Lung (tissue), 12 donors: Measurements from ENCODE around the gene MYO5B. TPM values are rescaled to one million over a fixed set of nuclear protein-coding genes. Genes with fewer than 3 reads are reported as not detected.

Experiments used
- ATAC-seq: fragments of 200-7000 bp; cut with Tn5 transposase; one replicate; pipeline ENCODE4 v1.9.1; 2020; ENCODE audit warnings: moderate number of reproducible peaks; ENCODE audit not compliant: insufficient read depth, low FRiP score
- DNase-seq, 3 donors: peaks; one replicate each; pipeline ENCODE4 v3.0.0-alpha.2; 2013 to 2017
- H3K27ac ChIP-seq, 2 donors: one replicate each; pipeline ENCODE4 v1.5.1; 2013; ENCODE audit warnings: mild to moderate bottlenecking in 2 of 2, moderate library complexity in 2 of 2, control low read depth in 1 of 2, inconsistent platforms in 1 of 2, low read depth in 1 of 2, low read length in 1 of 2
- H3K27me3 ChIP-seq, 3 donors: one replicate each; pipeline ENCODE4 v1.5.1; 2013; ENCODE audit warnings: low read length in 2 of 3; ENCODE audit not compliant: control insufficient read depth in 3 of 3, insufficient read depth in 3 of 3
- H3K36me3 ChIP-seq, 4 donors: one replicate each; pipeline ENCODE4 v1.5.1; 2013; ENCODE audit warnings: low read length in 4 of 4, mild to moderate bottlenecking in 1 of 4, moderate library complexity in 1 of 4; ENCODE audit not compliant: control insufficient read depth in 4 of 4, insufficient read depth in 4 of 4
- H3K4me1 ChIP-seq, 5 donors: one replicate each; pipeline ENCODE4 v1.5.1; 2013; ENCODE audit warnings: low read length in 5 of 5, mild to moderate bottlenecking in 2 of 5, moderate library complexity in 1 of 5; ENCODE audit not compliant: control insufficient read depth in 5 of 5, insufficient read depth in 5 of 5
- H3K4me3 ChIP-seq: one replicate; pipeline ENCODE4 v1.5.1; 2013; ENCODE audit warnings: mild to moderate bottlenecking, control low read depth, moderate library complexity
- H3K9ac ChIP-seq, 2 donors: one replicate each; pipeline ENCODE4 v1.5.1; 2013; ENCODE audit warnings: low read length in 2 of 2, control low read depth in 1 of 2; ENCODE audit not compliant: insufficient read depth in 1 of 2
- H3K9me3 ChIP-seq, 4 donors: one replicate each; pipeline ENCODE4 v1.5.1; 2013; ENCODE audit warnings: low read length in 3 of 4, mild to moderate bottlenecking in 1 of 4, moderate library complexity in 1 of 4; ENCODE audit not compliant: control insufficient read depth in 4 of 4, insufficient read depth in 3 of 4
- WGBS, 2 donors: extraction: QIAGEN DNeasy Blood & Tissue Kit; methylation state at CpG; one replicate each; pipeline ENCODE4 v1.1.7; 2013; 5-methylcytosine and 5-hydroxymethylcytosine counted together
- polyA plus RNA-seq, 2 donors: library from polyadenylated mRNA; stranded (reverse); fragments of 200-250 nt; gene quantifications; one replicate each; pipeline ENCODE4 v1.2.1, GENCODE V29; 2013
- total RNA-seq, 2 donors: library from RNA; depleted of rRNA in 1 of 2; stranded (reverse); fragments of >200 nt in 1 of 2; gene quantifications; one replicate each; pipeline ENCODE4 v1.2.1, GENCODE V29; 2014 to 2021
- TF ChIP-seq, protein P1 (sequence below): IDR thresholded peaks from 2 replicates; pipeline ENCODE4 v1.5.1; 2012; ENCODE audit warnings: mild to moderate bottlenecking; ENCODE audit errors: control extremely low read depth, extremely low read depth
- donor health status: control.
- donor health status: control.
- donor health status: Bipolar disorder and iron deficiency.
- donor health status: healthy.
- donor health status: DM: yes; HTN: yes; CAD: no.

Gene MYO5B
- total and polyA plus RNA-seq, 4 donors: 9.7 to 25.6 (median 19.7) TPM

- Histone ChIP-seq H3K36me3 (no peaks in the 10 kb centered on the region), H3K27ac (no peak overlapping the region), H3K4me3 (no peak overlapping the region), H3K27me3 (no peaks in the 10 kb centered on the region), H3K4me1 (no peaks in the 10 kb centered on the region), H3K9me3 (peaks cover 0 to 3% (median 0%) of the 10 kb centered on the region in 4 donors), H3K9ac (no peak overlapping the region)
- TF ChIP-seq, protein P1, sequence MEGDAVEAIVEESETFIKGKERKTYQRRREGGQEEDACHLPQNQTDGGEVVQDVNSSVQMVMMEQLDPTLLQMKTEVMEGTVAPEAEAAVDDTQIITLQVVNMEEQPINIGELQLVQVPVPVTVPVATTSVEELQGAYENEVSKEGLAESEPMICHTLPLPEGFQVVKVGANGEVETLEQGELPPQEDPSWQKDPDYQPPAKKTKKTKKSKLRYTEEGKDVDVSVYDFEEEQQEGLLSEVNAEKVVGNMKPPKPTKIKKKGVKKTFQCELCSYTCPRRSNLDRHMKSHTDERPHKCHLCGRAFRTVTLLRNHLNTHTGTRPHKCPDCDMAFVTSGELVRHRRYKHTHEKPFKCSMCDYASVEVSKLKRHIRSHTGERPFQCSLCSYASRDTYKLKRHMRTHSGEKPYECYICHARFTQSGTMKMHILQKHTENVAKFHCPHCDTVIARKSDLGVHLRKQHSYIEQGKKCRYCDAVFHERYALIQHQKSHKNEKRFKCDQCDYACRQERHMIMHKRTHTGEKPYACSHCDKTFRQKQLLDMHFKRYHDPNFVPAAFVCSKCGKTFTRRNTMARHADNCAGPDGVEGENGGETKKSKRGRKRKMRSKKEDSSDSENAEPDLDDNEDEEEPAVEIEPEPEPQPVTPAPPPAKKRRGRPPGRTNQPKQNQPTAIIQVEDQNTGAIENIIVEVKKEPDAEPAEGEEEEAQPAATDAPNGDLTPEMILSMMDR: no peak
- DNase-seq (no peak), ATAC-seq (no peak)
- WGBS, 2 donors: 84 to 87% methylated on average over 2 of the region's 2 CpGs
Measured at GRCh38 chr18:50027996-50028395, 167.0 kb downstream of the MYO5B start.

- TF ChIP-seq, protein P1: no peak
- Histone ChIP-seq H3K36me3 (no peaks in the 10 kb centered on the region), H3K9ac (no peak overlapping the region), H3K4me1 (no peaks in the 10 kb centered on the region), H3K27me3 (no peaks in the 10 kb centered on the region), H3K9me3 (peaks cover 0 to 3% (median 0%) of the 10 kb centered on the region in 4 donors), H3K4me3 (no peak overlapping the region), H3K27ac (no peak overlapping the region)
- DNase-seq (no peak), ATAC-seq (no peak)
- WGBS, 2 donors: 75 to 76% methylated on average over 3 of the region's 3 CpGs
Measured at GRCh38 chr18:50024466-50024865, 170.5 kb downstream of the MYO5B start.

- TF ChIP-seq, protein P1: no peak
- H3K36me3 ChIP-seq: no peaks in the 10 kb centered on the region
- H3K27ac ChIP-seq: no peak overlapping the region
- H3K27me3 ChIP-seq: no peaks in the 10 kb centered on the region
- H3K9ac ChIP-seq: no peak overlapping the region
- ATAC-seq (no peak), DNase-seq (no peak)
- no peaks in the 10 kb centered on the region for H3K4me1 ChIP-seq
- no peak overlapping the region for H3K4me3 ChIP-seq
- peaks cover 0 to 3% (median 0%) of the 10 kb centered on the region in 4 donors for H3K9me3 ChIP-seq
- WGBS, 2 donors: 93 to 94% methylated on average over 3 of the region's 3 CpGs
Measured at GRCh38 chr18:50022985-50023384, 172.0 kb downstream of the MYO5B start.

DNA sequence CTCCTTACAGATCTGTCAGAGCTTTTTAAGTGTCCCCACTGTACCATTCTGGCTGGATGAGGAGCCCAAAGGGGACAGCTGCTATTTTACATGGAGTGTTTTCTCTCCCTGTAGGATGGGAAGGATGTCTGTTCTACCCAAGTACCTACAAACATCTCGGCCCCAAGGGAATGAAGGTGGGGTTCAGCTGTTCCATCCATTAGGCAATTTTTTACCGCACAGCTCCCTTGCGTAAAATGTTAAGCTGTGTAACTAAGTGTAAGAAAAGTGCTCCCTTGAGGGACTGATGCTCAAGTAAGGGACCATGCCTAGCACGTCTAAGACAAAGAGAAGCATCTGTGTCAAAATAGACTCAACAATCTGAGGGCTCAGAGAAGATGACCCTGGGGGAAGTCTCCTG is 180.3 kb downstream of the MYO5B start:
- ATAC-seq: no peak
- TF ChIP-seq, protein P1: no peak
- 86 to 91% methylated on average over 4 of the region's 4 CpGs for WGBS, 2 donors

More for the DNA sequence above, 180.3 kb downstream of the MYO5B start:
- H3K9me3 ChIP-seq: no peaks in the 10 kb centered on the region
- no peak overlapping the region for H3K4me3 ChIP-seq
- no peaks in the 10 kb centered on the region for H3K36me3 ChIP-seq
- no peak overlapping the region for H3K27ac ChIP-seq
- peaks cover 0 to 4% (median 0%) of the 10 kb centered on the region in 3 donors for H3K27me3 ChIP-seq
- peaks cover 0 to 4% (median 0%) of the 10 kb centered on the region in 5 donors for H3K4me1 ChIP-seq
- no peak for DNase-seq
- H3K9ac ChIP-seq: no peak overlapping the region
